KMS-11 (cell line): Measurements from ENCODE around the gene MAP7D3.

Experiments
- H2AFZ ChIP-seq: fragments of 200-600 bp; sonication (generic); 2 replicates; pipeline ENCODE4 v1.6.1; 2016; ENCODE audit warnings: antibody characterized with exemption, mixed run types, low read depth
- H3K27ac ChIP-seq: fragments of 200-600 bp; sonication (generic); 2 replicates; pipeline ENCODE4 v1.6.1; 2016; ENCODE audit warnings: mild to moderate bottlenecking, mixed run types
- H3K27me3 ChIP-seq: fragments of 200-600 bp; sonication (generic); 2 replicates; pipeline ENCODE4 v1.6.1; 2017; ENCODE audit warnings: mild to moderate bottlenecking, low read depth, mixed run types, moderate library complexity; ENCODE audit not compliant: insufficient read depth
- H3K36me3 ChIP-seq: fragments of 200-600 bp; sonication (generic); 2 replicates; pipeline ENCODE4 v1.6.1; 2017; ENCODE audit warnings: mild to moderate bottlenecking, mixed run types; ENCODE audit not compliant: insufficient read depth
- H3K4me1 ChIP-seq: fragments of 200-600 bp; sonication (generic); 2 replicates; pipeline ENCODE4 v1.6.1; 2016; ENCODE audit warnings: mild to moderate bottlenecking, low read depth, mixed run types; ENCODE audit not compliant: poor library complexity, severe bottlenecking
- H3K4me2 ChIP-seq: fragments of 200-600 bp; sonication (generic); 2 replicates; pipeline ENCODE4 v1.7.0; 2016; ENCODE audit warnings: mild to moderate bottlenecking, mixed run types
- H3K4me3 ChIP-seq: fragments of 200-600 bp; sonication (generic); IDR thresholded peaks from 2 replicates; pipeline ENCODE4 v1.6.1; 2017; ENCODE audit warnings: low read depth, low read length, mixed read lengths; ENCODE audit not compliant: insufficient read depth
- H3K79me2 ChIP-seq: fragments of 200-600 bp; sonication (generic); 2 replicates; pipeline ENCODE4 v1.6.1; 2016; ENCODE audit warnings: low read depth, mixed run types; ENCODE audit not compliant: insufficient read depth
- H3K9ac ChIP-seq: fragments of 200-600 bp; sonication (generic); 2 replicates; pipeline ENCODE4 v1.6.1; 2016; ENCODE audit warnings: mild to moderate bottlenecking, mixed run types
- H4K20me1 ChIP-seq: fragments of 200-600 bp; sonication (generic); 2 replicates; pipeline ENCODE4 v1.6.1; 2016; ENCODE audit warnings: mild to moderate bottlenecking, mixed run types; ENCODE audit not compliant: insufficient read depth
- CTCF ChIP-seq: fragments of 200-600 bp; sonication (generic); conservative IDR thresholded peaks from 2 replicates; pipeline ENCODE4 v1.6.1; 2017; ENCODE audit warnings: low read depth, mild to moderate bottlenecking, antibody characterized with exemption, low read length, moderate library complexity, mixed read lengths

MAP7D3 gene

GRCh38 chrX:136228839-136229207, 22.4 kb downstream of the MAP7D3 start:
- Histone ChIP-seq H3K9ac (no peak overlapping the region), H3K36me3 (no peaks in the 10 kb centered on the region), H3K79me2 (no peaks in the 10 kb centered on the region), H3K4me2 (no peak overlapping the region), H3K27ac (no peak overlapping the region), H2AFZ (no peak overlapping the region), H4K20me1 (no peaks in the 10 kb centered on the region), H3K4me1 (no peaks in the 10 kb centered on the region), H3K27me3 (no peaks in the 10 kb centered on the region), H3K4me3 (no peak overlapping the region)
- TF ChIP-seq CTCF: no peak

GRCh38 chrX:136227948-136228838, 23.0 kb downstream of the MAP7D3 start:
- no peak overlapping the region for H2AFZ ChIP-seq
- no peak overlapping the region for H3K4me3 ChIP-seq
- no peaks in the 10 kb centered on the region for H3K4me1 ChIP-seq
- H3K9ac ChIP-seq: no peak overlapping the region
- no peaks in the 10 kb centered on the region for H3K79me2 ChIP-seq
- no peak overlapping the region for H3K4me2 ChIP-seq
- H3K27me3 ChIP-seq: no peaks in the 10 kb centered on the region
- TF ChIP-seq CTCF: no peak
- H4K20me1 ChIP-seq: no peaks in the 10 kb centered on the region
- no peaks in the 10 kb centered on the region for H3K36me3 ChIP-seq
- H3K27ac ChIP-seq: no peak overlapping the region

DNA sequence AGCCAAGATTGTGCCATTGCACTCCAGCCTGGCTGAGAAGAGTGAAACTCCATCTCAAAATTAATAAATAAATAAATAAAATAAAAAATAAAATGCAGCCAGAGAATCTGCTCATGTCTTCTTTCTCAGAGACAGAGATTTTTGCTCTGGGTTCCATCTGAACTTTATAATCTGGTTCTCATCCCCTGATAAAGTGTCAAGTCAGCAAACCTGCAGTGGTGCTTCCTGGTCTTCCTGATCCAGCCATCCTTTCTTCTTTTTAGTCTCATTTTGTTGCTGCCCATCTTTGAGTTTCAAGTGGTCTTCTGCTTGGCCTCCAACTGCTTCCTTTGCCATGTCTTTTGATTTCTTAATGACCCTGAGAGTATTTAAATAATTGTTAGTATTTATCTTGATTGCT, 24.1 kb downstream of the MAP7D3 start:
- H3K79me2 ChIP-seq: no peaks in the 10 kb centered on the region
- no peak overlapping the region for H3K4me2 ChIP-seq
- H3K4me1 ChIP-seq: no peaks in the 10 kb centered on the region
- no peaks in the 10 kb centered on the region for H4K20me1 ChIP-seq
- no peak overlapping the region for H3K27ac ChIP-seq
- H3K27me3 ChIP-seq: no peaks in the 10 kb centered on the region
- H3K4me3 ChIP-seq: no peak overlapping the region
- no peak overlapping the region for H3K9ac ChIP-seq
- H3K36me3 ChIP-seq: no peaks in the 10 kb centered on the region
- no peak for TF ChIP-seq CTCF
- no peak overlapping the region for H2AFZ ChIP-seq

DNA sequence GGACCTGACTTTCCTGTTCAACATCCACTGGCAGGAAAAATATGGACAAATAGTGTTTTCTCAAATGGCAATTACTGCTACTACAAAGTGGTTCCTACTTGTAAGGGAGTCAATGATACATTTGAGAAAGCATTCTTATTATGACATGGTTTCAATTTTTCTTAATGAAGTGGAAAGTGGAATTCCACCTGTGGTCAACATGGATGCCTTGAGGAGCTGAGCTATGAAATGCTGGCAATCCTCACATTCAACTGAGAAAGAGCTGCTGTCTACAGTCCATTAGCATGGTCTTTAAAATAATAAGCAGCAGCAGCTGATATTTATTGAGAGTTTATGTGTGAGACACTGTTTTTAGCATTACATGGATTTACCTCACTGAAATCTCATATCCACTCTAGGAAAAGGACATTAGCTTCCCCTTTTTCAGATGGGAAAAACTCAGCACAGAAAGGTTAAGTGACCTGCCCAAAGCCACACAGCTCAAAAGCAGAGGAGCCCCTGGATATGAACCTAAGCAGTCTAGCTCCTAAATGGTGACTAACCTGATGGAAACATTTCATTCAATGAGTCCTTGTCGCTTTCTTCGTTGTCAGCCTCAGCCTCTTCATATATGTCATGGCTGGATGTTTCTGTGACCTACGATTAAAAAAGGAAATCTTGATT, 29.2 kb downstream of the MAP7D3 start:
- 0 out of 2 replicates have a peak, but pooled peaks cover 2% of the 10 kb centered on the region for H3K36me3 ChIP-seq

More for the DNA sequence above, 29.2 kb downstream of the MAP7D3 start:
- Histone ChIP-seq H3K27me3 (no peaks in the 10 kb centered on the region), H2AFZ (no peak overlapping the region), H3K9ac (no peak overlapping the region), H3K79me2 (no peaks in the 10 kb centered on the region), H3K4me3 (no peak overlapping the region), H3K4me1 (no peaks in the 10 kb centered on the region), H3K4me2 (no peak overlapping the region), H4K20me1 (no peaks in the 10 kb centered on the region), H3K27ac (no peak overlapping the region)
- no peak for TF ChIP-seq CTCF
